BLaER1 treated with 17β-estradiol and CSF1 and Interleukin-3, amounts not matched to agents 10 nM and 100 nM (cell line): ENCODE results near the gene ZSCAN22.

Experiments used
- H3K27ac ChIP-seq, 11 experiments: shearing (Covaris generic); formaldehyde crosslinking; 2 replicates each; pipeline ENCODE4 v1.8.1; 2022
- H3K27me3 ChIP-seq, 11 experiments: shearing (Covaris generic); formaldehyde crosslinking; 2 replicates each; pipeline ENCODE4 v1.8.1; 2022
- H3K36me3 ChIP-seq, 11 experiments: shearing (Covaris generic); formaldehyde crosslinking; 2 replicates each; pipeline ENCODE4 v1.8.1; 2022
- H3K4me1 ChIP-seq, 10 experiments: shearing (Covaris generic); formaldehyde crosslinking; 2 replicates each; pipeline ENCODE4 v1.8.1; 2022
- H3K4me2 ChIP-seq, 11 experiments: shearing (Covaris generic); formaldehyde crosslinking; 2 replicates each; pipeline ENCODE4 v1.8.1; 2022
- H3K4me3 ChIP-seq, 10 experiments: shearing (Covaris generic); formaldehyde crosslinking; 2 replicates each; pipeline ENCODE4 v1.8.1; 2022
- H3K9ac ChIP-seq, 11 experiments: shearing (Covaris generic); formaldehyde crosslinking; 2 replicates each; pipeline ENCODE4 v1.8.1; 2022
- H3K9me3 ChIP-seq, 11 experiments: shearing (Covaris generic); formaldehyde crosslinking; replicated peaks in 1 of 11; 2 replicates each; pipeline ENCODE4 v1.8.1; 2022
- H4K20me1 ChIP-seq, 11 experiments: shearing (Covaris generic); formaldehyde crosslinking; 2 replicates each; pipeline ENCODE4 v1.8.1; 2022
- Cebpa-rat ChIP-seq, 11 experiments: shearing (Covaris generic); IDR thresholded peaks; 2 replicates each; pipeline ENCODE4 v1.8.1; 2022

The ZSCAN22 gene

DNA sequence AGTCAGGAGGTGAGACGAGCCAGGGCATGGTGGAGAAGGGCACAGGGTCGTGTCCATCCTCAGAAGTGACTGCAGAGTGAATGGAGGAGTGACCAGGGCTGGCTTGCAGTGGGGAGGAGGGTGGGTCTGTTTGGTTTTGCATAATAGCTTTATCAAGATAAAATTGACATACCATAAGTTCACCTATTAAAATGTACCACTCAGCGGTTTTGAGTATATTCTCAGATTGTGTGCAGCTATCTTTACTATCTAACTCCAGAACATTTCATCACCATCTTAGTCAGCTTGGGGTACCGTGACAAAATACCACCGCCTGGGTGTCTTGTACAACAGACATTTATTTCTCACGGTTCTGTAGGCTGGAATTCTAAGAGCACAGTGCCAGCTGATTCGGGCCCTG is 34.9 kb upstream of the ZSCAN22 start:
- no peaks in the 10 kb centered on the region for H3K27me3 ChIP-seq
- peaks cover 0 to 13% (median 0%) of the 10 kb centered on the region in 11 experiments; a peak in 6 of 22 replicates for H4K20me1 ChIP-seq
- peaks cover 100% of the 10 kb centered on the region in 11 experiments for H3K36me3 ChIP-seq
- peak overlapping the region in 5 of 10 experiments; percentile 3 to 31 (median 11); a peak in 2 of 20 replicates for H3K4me3 ChIP-seq
- H3K27ac ChIP-seq = no peak overlapping the region
- H3K4me1 ChIP-seq = no peaks in the 10 kb centered on the region; a peak in 2 of 20 replicates
- no peak overlapping the region for H3K9ac ChIP-seq
- H3K9me3 ChIP-seq = peaks cover 100% of the 10 kb centered on the region in 11 experiments
- H3K4me2 ChIP-seq = no peak overlapping the region
- TF ChIP-seq Cebpa-rat (IDR thresholded peaks at IDR 0.05) = no peak

DNA sequence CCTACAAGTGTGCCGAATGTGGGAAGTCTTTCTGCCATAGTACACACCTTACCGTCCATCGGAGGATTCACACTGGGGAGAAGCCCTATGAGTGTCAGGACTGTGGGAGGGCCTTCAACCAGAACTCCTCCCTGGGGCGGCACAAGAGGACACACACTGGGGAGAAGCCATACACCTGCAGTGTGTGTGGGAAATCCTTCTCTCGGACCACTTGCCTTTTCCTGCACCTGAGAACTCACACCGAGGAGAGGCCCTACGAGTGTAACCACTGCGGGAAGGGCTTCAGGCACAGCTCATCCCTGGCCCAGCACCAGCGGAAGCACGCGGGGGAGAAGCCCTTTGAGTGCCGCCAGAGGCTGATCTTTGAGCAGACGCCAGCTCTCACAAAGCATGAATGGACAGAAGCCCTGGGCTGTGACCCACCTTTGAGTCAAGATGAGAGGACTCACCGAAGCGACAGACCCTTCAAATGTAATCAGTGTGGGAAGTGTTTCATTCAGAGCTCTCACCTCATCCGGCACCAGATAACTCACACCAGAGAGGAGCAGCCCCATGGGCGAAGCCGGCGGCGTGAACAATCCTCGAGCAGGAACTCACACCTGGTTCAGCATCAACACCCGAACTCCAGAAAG is 31.9 kb upstream of the ZSCAN22 start:
- no peaks in the 10 kb centered on the region for H3K27me3 ChIP-seq
- no peak overlapping the region for H3K9ac ChIP-seq
- peak overlapping the region in 9 of 10 experiments; percentile 3 to 47 (median 29); a peak in 9 of 20 replicates for H3K4me3 ChIP-seq
- H3K36me3 ChIP-seq = peaks cover 92 to 100% (median 99%) of the 10 kb centered on the region in 11 experiments
- no peak overlapping the region for H3K4me2 ChIP-seq
- peaks cover 0 to 36% (median 20%) of the 10 kb centered on the region in 11 experiments; a peak in 10 of 22 replicates for H4K20me1 ChIP-seq
- no peak overlapping the region for H3K27ac ChIP-seq
- H3K4me1 ChIP-seq = no peaks in the 10 kb centered on the region; a peak in 2 of 20 replicates
- TF ChIP-seq Cebpa-rat (IDR thresholded peaks at IDR 0.05) = no peak
- peaks cover 78 to 99% (median 91%) of the 10 kb centered on the region in 11 experiments for H3K9me3 ChIP-seq

DNA sequence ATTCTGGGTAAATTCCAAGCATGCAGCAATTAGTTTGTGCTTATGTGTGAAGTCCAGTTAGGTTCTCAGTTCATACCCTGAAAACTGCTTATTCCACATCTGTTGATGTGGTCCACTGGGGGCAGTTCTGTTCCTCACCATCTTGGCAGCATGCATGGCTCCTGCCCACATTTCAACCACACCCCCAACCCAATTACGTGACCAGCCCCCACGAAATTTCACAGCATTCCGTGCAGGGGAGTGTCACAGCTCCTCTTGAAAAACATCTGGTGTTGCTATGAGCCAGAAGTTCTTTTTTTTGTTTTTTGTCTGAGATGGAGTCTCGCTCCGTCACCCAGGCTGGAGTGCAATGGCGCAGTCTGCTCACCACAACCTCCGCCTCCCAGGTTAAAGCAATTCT is 30.7 kb upstream of the ZSCAN22 start:
- Histone ChIP-seq H3K36me3 (peaks cover 92 to 100% (median 99%) of the 10 kb centered on the region in 11 experiments), H3K4me1 (no peaks in the 10 kb centered on the region; a peak in 2 of 20 replicates)
- TF ChIP-seq Cebpa-rat (IDR thresholded peaks at IDR 0.05) = no peak

DNA sequence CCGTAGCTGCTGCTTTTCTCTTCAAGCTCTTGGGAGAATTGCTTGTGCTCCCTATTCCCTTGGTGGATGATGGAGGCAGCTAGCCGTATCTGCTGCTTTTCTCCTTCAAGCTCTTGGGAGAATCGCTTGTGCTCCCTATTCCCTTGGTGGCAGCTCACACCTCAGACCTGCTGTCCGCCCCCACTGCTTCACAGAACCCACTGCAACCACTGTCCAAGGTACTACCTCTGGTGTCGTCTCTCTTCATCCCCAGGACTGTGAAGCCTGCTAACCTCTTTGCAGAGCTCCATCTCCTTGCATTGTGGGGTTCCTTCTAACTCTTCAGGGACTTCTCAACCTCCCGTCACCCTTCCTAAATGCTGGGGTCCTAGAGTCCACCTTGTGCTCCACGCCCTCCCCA is 26.2 kb upstream of the ZSCAN22 start:
- no peak for TF ChIP-seq Cebpa-rat (IDR thresholded peaks at IDR 0.05)
- H3K4me2 ChIP-seq = no peak overlapping the region
- H3K4me1 ChIP-seq = peaks cover 4 to 10% (median 9%) of the 10 kb centered on the region in 10 experiments; a peak in 19 of 20 replicates
- peaks cover 52 to 82% (median 77%) of the 10 kb centered on the region in 11 experiments for H3K36me3 ChIP-seq
- H3K4me3 ChIP-seq = no peak overlapping the region
- no peaks in the 10 kb centered on the region for H3K27me3 ChIP-seq
- H3K27ac ChIP-seq = no peak overlapping the region
- H4K20me1 ChIP-seq = peaks cover 0 to 87% (median 45%) of the 10 kb centered on the region in 11 experiments; a peak in 14 of 22 replicates
- H3K9ac ChIP-seq = no peak overlapping the region
- peaks cover 21 to 57% (median 34%) of the 10 kb centered on the region in 11 experiments for H3K9me3 ChIP-seq

More for the DNA sequence above, 30.7 kb upstream of the ZSCAN22 start:
- Histone ChIP-seq H3K27ac (no peak overlapping the region), H4K20me1 (peaks cover 0 to 49% (median 32%) of the 10 kb centered on the region in 11 experiments; a peak in 14 of 22 replicates), H3K4me2 (no peak overlapping the region), H3K4me3 (0 out of 20 replicates have a peak overlapping the region, but pooled peaks of 1 of the 10 experiments have one; percentile 4), H3K9ac (no peak overlapping the region; a peak in 1 of 22 replicates), H3K27me3 (no peaks in the 10 kb centered on the region), H3K9me3 (peaks cover 66 to 97% (median 79%) of the 10 kb centered on the region in 11 experiments)

DNA sequence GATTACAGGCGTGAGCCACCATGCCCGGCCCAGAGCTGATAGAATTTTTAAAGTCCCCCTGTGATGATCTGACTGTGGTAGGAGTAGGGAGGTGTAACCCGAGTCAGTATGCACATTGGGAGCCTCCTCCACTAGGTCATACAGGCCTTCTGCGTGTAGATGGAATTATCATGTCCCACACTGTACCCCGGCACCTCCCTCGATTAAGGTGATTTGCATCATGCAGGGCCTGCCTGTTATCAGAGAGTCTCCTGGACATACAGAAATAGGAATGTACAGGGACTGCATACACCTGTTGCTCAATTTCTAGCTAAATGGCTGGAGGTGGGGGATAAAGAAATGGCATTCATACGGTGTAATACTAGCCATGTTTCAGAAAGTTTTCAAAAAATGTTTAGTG is 22.5 kb upstream of the ZSCAN22 start:
- Histone ChIP-seq H3K36me3 (peaks cover 50 to 78% (median 69%) of the 10 kb centered on the region in 11 experiments), H3K9me3 (peaks cover 0 to 23% (median 0%) of the 10 kb centered on the region in 11 experiments; a peak in 6 of 22 replicates), H3K4me3 (peak overlapping the region in 1 of 10 experiments; percentile 96; a peak in 1 of 20 replicates), H4K20me1 (peaks cover 0 to 90% (median 50%) of the 10 kb centered on the region in 11 experiments; a peak in 16 of 22 replicates), H3K9ac (peak overlapping the region in 1 of 11 experiments; percentile 92; a peak in 1 of 22 replicates), H3K27me3 (no peaks in the 10 kb centered on the region), H3K4me1 (peaks cover 18 to 30% (median 23%) of the 10 kb centered on the region in 10 experiments), H3K27ac (0 out of 22 replicates have a peak overlapping the region, but pooled peaks of 1 of the 11 experiments have one; percentile 89), H3K4me2 (peak overlapping the region; percentile 60 to 96 (median 84); a peak in 20 of 22 replicates)
- no peak for TF ChIP-seq Cebpa-rat (IDR thresholded peaks at IDR 0.05)

GRCh38 chr19:58304748-58305064 is 22.1 kb upstream of the ZSCAN22 start:
- H4K20me1 ChIP-seq = peaks cover 0 to 91% (median 45%) of the 10 kb centered on the region in 11 experiments; a peak in 16 of 22 replicates
- H3K4me3 ChIP-seq = peak overlapping the region; percentile 77 to 96 (median 88)
- peaks cover 52 to 78% (median 69%) of the 10 kb centered on the region in 11 experiments for H3K36me3 ChIP-seq
- peak overlapping the region; percentile 60 to 96 (median 84) for H3K4me2 ChIP-seq
- peak overlapping the region in 9 of 11 experiments; percentile 40 to 92 (median 91); a peak in 11 of 22 replicates for H3K27ac ChIP-seq
- H3K9me3 ChIP-seq = peaks cover 0 to 21% (median 0%) of the 10 kb centered on the region in 11 experiments; a peak in 6 of 22 replicates
- no peak for TF ChIP-seq Cebpa-rat (IDR thresholded peaks at IDR 0.05)
- peak overlapping the region in 7 of 11 experiments; percentile 63 to 93 (median 92); a peak in 12 of 22 replicates for H3K9ac ChIP-seq
- no peaks in the 10 kb centered on the region for H3K27me3 ChIP-seq
- H3K4me1 ChIP-seq = peaks cover 18 to 30% (median 23%) of the 10 kb centered on the region in 10 experiments

DNA sequence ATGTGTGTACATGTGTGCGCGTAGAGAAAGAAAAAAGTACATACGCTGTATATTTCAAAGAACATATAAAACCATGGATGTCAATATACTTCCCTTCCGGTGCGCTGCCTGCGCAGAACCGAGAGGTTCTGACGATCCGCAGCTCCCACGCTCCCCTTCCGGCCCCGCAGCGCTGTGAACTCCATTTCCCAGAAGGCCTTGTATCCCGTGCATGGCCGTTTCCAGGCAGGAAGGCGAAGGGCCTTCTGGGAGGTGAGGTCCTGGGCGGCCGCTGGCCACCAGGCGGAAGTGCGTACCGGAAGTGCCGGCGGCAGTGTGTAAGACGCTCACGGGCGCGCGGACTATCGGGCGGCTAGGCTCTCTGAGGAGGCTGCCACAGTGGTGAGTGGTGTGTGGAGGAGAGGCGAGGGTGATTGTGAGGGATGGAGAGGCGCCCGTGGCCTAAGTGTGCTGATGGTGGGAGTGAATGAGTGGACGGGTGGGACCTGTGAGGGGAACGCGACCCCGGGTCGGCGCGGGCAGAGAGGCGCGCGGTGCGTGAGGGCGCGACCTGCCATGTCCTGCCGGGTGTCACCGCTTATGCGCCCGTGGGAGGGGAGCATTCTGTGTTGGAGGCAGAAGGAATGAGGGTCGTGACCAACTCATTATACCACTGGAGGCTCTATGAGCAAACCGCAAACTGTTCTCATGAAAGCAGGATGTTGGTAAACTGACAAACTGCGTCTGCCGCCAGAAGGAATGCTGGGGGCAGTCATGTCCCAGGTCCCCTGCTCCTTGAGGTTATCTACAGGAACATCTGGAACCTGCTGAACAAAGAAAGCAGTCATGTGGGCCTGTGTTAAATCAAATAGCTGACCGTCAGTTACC is 21.5 kb upstream of the ZSCAN22 start, which contains the start of gene ERVK3-1:
Gene ERVK3-1 (plus strand): TSS at position 313 of the 867 bp plus-strand sequence. CDS start 6,792 bp downstream, outside the sequence.
- Histone ChIP-seq H3K4me1 (peaks cover 18 to 30% (median 23%) of the 10 kb centered on the region in 10 experiments), H3K9me3 (peaks cover 0 to 21% (median 0%) of the 10 kb centered on the region in 11 experiments; a peak in 9 of 22 replicates), H3K36me3 (peaks cover 52 to 77% (median 69%) of the 10 kb centered on the region in 11 experiments), H4K20me1 (peaks cover 0 to 91% (median 39%) of the 10 kb centered on the region in 11 experiments; a peak in 16 of 22 replicates), H3K4me2 (peak within 1 kb of the TSS; percentile 81 to 96 (median 92)), H3K27ac (peak within 1 kb of the TSS; percentile 77 to 94 (median 91)), H3K4me3 (peak within 1 kb of the TSS; percentile 77 to 96 (median 88)), H3K27me3 (no peaks in the 10 kb centered on the region), H3K9ac (peak within 1 kb of the TSS; percentile 79 to 93 (median 92))
- no peak for TF ChIP-seq Cebpa-rat (IDR thresholded peaks at IDR 0.05)

DNA sequence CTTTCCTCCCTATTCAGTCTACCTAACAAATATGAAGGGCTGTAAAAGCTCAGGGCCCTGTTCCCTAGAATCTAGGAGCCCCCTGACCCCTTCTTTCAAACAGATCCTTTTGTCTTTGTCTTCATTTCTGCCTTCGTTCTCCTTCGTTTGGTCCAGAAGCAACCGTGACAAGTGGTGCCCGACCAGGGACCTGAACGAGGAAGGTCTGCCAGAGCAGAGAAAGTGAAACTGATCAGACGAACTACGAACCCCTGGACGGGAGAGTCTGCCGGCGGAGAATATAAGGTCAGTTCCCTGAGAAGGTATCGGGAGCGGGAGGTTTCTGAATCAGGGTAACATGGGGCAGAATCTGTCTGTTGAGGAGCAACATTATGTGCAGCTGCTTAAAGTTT is 20.9 kb upstream of the ZSCAN22 start:
- peak overlapping the region; percentile 77 to 96 (median 88) for H3K4me3 ChIP-seq
- H3K4me2 ChIP-seq = peak overlapping the region; percentile 81 to 96 (median 92)
- no peak for TF ChIP-seq Cebpa-rat (IDR thresholded peaks at IDR 0.05)
- peak overlapping the region; percentile 77 to 94 (median 91) for H3K27ac ChIP-seq
- peaks cover 0 to 19% (median 0%) of the 10 kb centered on the region in 11 experiments; a peak in 7 of 22 replicates for H3K9me3 ChIP-seq
- peaks cover 50 to 77% (median 69%) of the 10 kb centered on the region in 11 experiments for H3K36me3 ChIP-seq
- peaks cover 18 to 30% (median 23%) of the 10 kb centered on the region in 10 experiments for H3K4me1 ChIP-seq
- peaks cover 0 to 91% (median 33%) of the 10 kb centered on the region in 11 experiments; a peak in 16 of 22 replicates for H4K20me1 ChIP-seq
- peak overlapping the region; percentile 79 to 93 (median 92) for H3K9ac ChIP-seq
- H3K27me3 ChIP-seq = no peaks in the 10 kb centered on the region
